ENCODE measurements around the gene UBR1.

GRCh38 chr15:43146184-43146583, 40.3 kb upstream of the UBR1 start:
- TF ChIP-seq CTCF (IDR thresholded peaks at IDR 0.05; ENCODE audit: poor library complexity, severe bottlenecking) (no peak), EZH2 (IDR thresholded peaks at IDR 0.05; ENCODE audit: borderline replicate concordance, insufficient read depth, low read length, poor library complexity, severe bottlenecking) (no peak), POLR2AphosphoS5 (IDR thresholded peaks at IDR 0.05) (no peak), EP300 (conservative IDR thresholded peaks at IDR 0.05; ENCODE audit: poor library complexity, severe bottlenecking) (no peak), RAD21 (conservative IDR thresholded peaks at IDR 0.05) (no peak)
